Suprapubic skin (tissue), 4 donors: ENCODE results near the gene RBPJ. TPM values are rescaled to one million over a fixed set of nuclear protein-coding genes. Genes with fewer than 3 reads are reported as not detected.
"Not testable (repeated sequence)": the region's sequence is repeated elsewhere in the genome, so short reads cannot be mapped to it uniquely, and the experiment has no call there.

ENCODE experiments used
- DNase-seq, 2 donors: peaks; one replicate each; pipeline ENCODE4 v3.0.0-alpha.2; 2019; ENCODE audit warnings: low spot score in 2 of 2
- H3K27ac ChIP-seq: fragments of 200-600 bp; sonication (generic); one replicate; pipeline ENCODE4 v1.5.1; 2019
- H3K27me3 ChIP-seq: fragments of 200-600 bp; sonication (generic); one replicate; pipeline ENCODE4 v1.5.1; 2019
- H3K36me3 ChIP-seq: fragments of 200-600 bp; sonication (generic); one replicate; pipeline ENCODE4 v1.5.1; 2019
- H3K4me1 ChIP-seq: fragments of 200-600 bp; sonication (generic); one replicate; pipeline ENCODE4 v1.5.1; 2019
- H3K4me3 ChIP-seq: fragments of 200-600 bp; sonication (generic); one replicate; pipeline ENCODE4 v1.5.1; 2019; ENCODE audit warnings: mild to moderate bottlenecking
- H3K9me3 ChIP-seq: fragments of 200-600 bp; sonication (generic); one replicate; pipeline ENCODE4 v1.5.1; 2019
- CTCF ChIP-seq, 2 donors: fragments of 200-600 bp in 1 of 2; fragments of 450-650 bp in 1 of 2; sonication (generic) in 1 of 2; IDR thresholded peaks; one replicate each; pipeline ENCODE4 v1.5.1; 2016 to 2019; ENCODE audit warnings: antibody characterized with exemption in 2 of 2, mild to moderate bottlenecking in 1 of 2, moderate library complexity in 1 of 2
- EP300 ChIP-seq: sonication (generic); formaldehyde crosslinking; IDR thresholded peaks from one replicate; pipeline ENCODE4 v1.6.1; 2017; ENCODE audit warnings: antibody characterized with exemption
- POLR2A ChIP-seq, 2 donors: fragments of 450-650 bp; IDR thresholded peaks; one replicate each; pipeline ENCODE4 v1.6.1; 2017; ENCODE audit warnings: antibody characterized with exemption in 2 of 2, mild to moderate bottlenecking in 2 of 2, moderate library complexity in 2 of 2
- POLR2AphosphoS5 ChIP-seq, 3 donors: sonication (generic); formaldehyde crosslinking; IDR thresholded peaks; one replicate each; pipeline ENCODE4 v1.6.1; 2017; ENCODE audit warnings: antibody characterized with exemption in 3 of 3
- WGBS: methylation state at CpG from one replicate; pipeline ENCODE4 v1.1.5; 2018; 5-methylcytosine and 5-hydroxymethylcytosine counted together
- total RNA-seq, 4 donors: library from RNA; depleted of rRNA; stranded (reverse); fragments of >200 nt; gene quantifications; one replicate each; pipeline ENCODE4 v1.1.0, GENCODE V29; 2016

The RBPJ gene
- total RNA-seq, 4 donors from 2014 or later = 33.4 to 104 (median 46.1) TPM

- Histone ChIP-seq H3K27me3 (no peaks in the 10 kb centered on the region), H3K4me1 (peaks cover 9% of the 10 kb centered on the region), H3K4me3 (no peak overlapping the region), H3K36me3 (no peaks in the 10 kb centered on the region), H3K9me3 (no peaks in the 10 kb centered on the region), H3K27ac (no peak overlapping the region)
- WGBS = 82% methylated on average over 1 of the region's 1 CpG
- no peak for TF ChIP-seq POLR2AphosphoS5 (IDR thresholded peaks at IDR 0.05)
- no peak for TF ChIP-seq EP300
- no peak for TF ChIP-seq POLR2A (IDR thresholded peaks at IDR 0.05)
- no peak for TF ChIP-seq CTCF (IDR thresholded peaks at IDR 0.05)
- DNase-seq = no peak
Observed at GRCh38 chr4:26355392-26356052, 34.7 kb downstream of the RBPJ start.

- no peak overlapping the region for H3K27ac ChIP-seq
- TF ChIP-seq POLR2AphosphoS5 (IDR thresholded peaks at IDR 0.05) = no peak
- TF ChIP-seq EP300 = no peak
- TF ChIP-seq CTCF (IDR thresholded peaks at IDR 0.05) = no peak
- no peak for TF ChIP-seq POLR2A (IDR thresholded peaks at IDR 0.05)
- no peaks in the 10 kb centered on the region for H3K9me3 ChIP-seq
- no peak overlapping the region for H3K4me3 ChIP-seq
- no peaks in the 10 kb centered on the region for H3K36me3 ChIP-seq
- H3K27me3 ChIP-seq = no peaks in the 10 kb centered on the region
- 43% methylated on average over 2 of the region's 2 CpGs for WGBS
- DNase-seq = no peak
- peaks cover 9% of the 10 kb centered on the region for H3K4me1 ChIP-seq
Observed at GRCh38 chr4:26356081-26356501, 35.3 kb downstream of the RBPJ start.

- H3K9me3 ChIP-seq, H3K27ac ChIP-seq, H3K27me3 ChIP-seq, H3K36me3 ChIP-seq, H3K4me3 ChIP-seq, DNase-seq: not testable (repeated sequence)
- 77% methylated on average over 32 of the region's 32 CpGs for WGBS
- peaks cover 11% of the 10 kb centered on the region for H3K4me1 ChIP-seq
Observed at GRCh38 chr4:26359521-26359920, 38.7 kb downstream of the RBPJ start.

GRCh38 chr4:26360273-26360672 is 39.5 kb downstream of the RBPJ start:
- no peaks in the 10 kb centered on the region for H3K27me3 ChIP-seq
- H3K36me3 ChIP-seq = no peaks in the 10 kb centered on the region
- H3K4me1 ChIP-seq = peaks cover 11% of the 10 kb centered on the region
- no peak for DNase-seq
- TF ChIP-seq CTCF (IDR thresholded peaks at IDR 0.05) (no peak), POLR2AphosphoS5 (IDR thresholded peaks at IDR 0.05) (no peak), EP300 (no peak), POLR2A (IDR thresholded peaks at IDR 0.05) (no peak)
- no peak overlapping the region for H3K4me3 ChIP-seq
- 92% methylated on average over 4 of the region's 4 CpGs for WGBS
- no peak overlapping the region for H3K27ac ChIP-seq
- H3K9me3 ChIP-seq = no peaks in the 10 kb centered on the region

- Histone ChIP-seq H3K27me3 (no peaks in the 10 kb centered on the region), H3K36me3 (no peaks in the 10 kb centered on the region), H3K4me3 (peak overlapping the region; percentile 5), H3K9me3 (no peaks in the 10 kb centered on the region), H3K4me1 (peaks cover 11% of the 10 kb centered on the region), H3K27ac (no peak overlapping the region)
- no peak for DNase-seq
- WGBS = 77% methylated on average over 5 of the region's 5 CpGs
- TF ChIP-seq POLR2A (IDR thresholded peaks at IDR 0.05) (no peak), POLR2AphosphoS5 (IDR thresholded peaks at IDR 0.05) (no peak), EP300 (no peak), CTCF (IDR thresholded peaks at IDR 0.05) (no peak)
Observed at GRCh38 chr4:26360864-26361263, 40.0 kb downstream of the RBPJ start.

- TF ChIP-seq POLR2A (IDR thresholded peaks at IDR 0.05) = no peak
- WGBS = 73% methylated on average over 2 of the region's 2 CpGs
- Histone ChIP-seq H3K9me3 (no peaks in the 10 kb centered on the region), H3K27me3 (no peaks in the 10 kb centered on the region), H3K36me3 (no peaks in the 10 kb centered on the region), H3K4me3 (peak overlapping the region; percentile 5), H3K4me1 (peaks cover 8% of the 10 kb centered on the region), H3K27ac (no peak overlapping the region)
- DNase-seq = no peak
Observed at GRCh38 chr4:26361297-26361696, 40.5 kb downstream of the RBPJ start.
